Prostate gland (tissue), 2 donors: ENCODE data around the gene SLC26A11. TPM values are rescaled to one million over a fixed set of nuclear protein-coding genes. Genes with fewer than 3 reads are reported as not detected.
"Not testable (repeated sequence)": the region's sequence is repeated elsewhere in the genome, so short reads cannot be mapped to it uniquely, and the experiment has no call there.

Source experiments
- DNase-seq: peaks from one replicate; pipeline ENCODE4 v3.0.0-alpha.2; 2019; ENCODE audit warnings: low spot score
- H3K27ac ChIP-seq, 2 donors: fragments of 200-600 bp; sonication (generic); 2 replicates each; pipeline ENCODE4 v1.5.1; 2017 to 2019
- H3K27me3 ChIP-seq: fragments of 200-600 bp; sonication (generic); replicated peaks from 2 replicates; pipeline ENCODE4 v1.5.1; 2019; ENCODE audit not compliant: insufficient read depth
- H3K36me3 ChIP-seq, 2 donors: fragments of 200-600 bp; sonication (generic); 1 replicate in 1 of 2; 2 replicates in 1 of 2; pipeline versions ENCODE4 v1.5.1 to v1.8.1; 2017 to 2019
- H3K4me1 ChIP-seq: fragments of 200-600 bp; sonication (generic); replicated peaks from 2 replicates; pipeline ENCODE4 v1.5.1; 2019
- H3K4me3 ChIP-seq, 2 donors: fragments of 200-600 bp; sonication (generic); 2 replicates each; pipeline ENCODE4 v1.5.1; 2017 to 2019
- H3K9me3 ChIP-seq: fragments of 200-600 bp; sonication (generic); 2 replicates; pipeline ENCODE4 v1.5.1; 2017
- POLR2A ChIP-seq: fragments of 450-650 bp; IDR thresholded peaks from one replicate; pipeline ENCODE4 v1.6.1; 2016; ENCODE audit warnings: antibody characterized with exemption, mild to moderate bottlenecking
- POLR2AphosphoS5 ChIP-seq: sonication (generic); formaldehyde crosslinking; IDR thresholded peaks from one replicate; pipeline ENCODE4 v1.6.1; 2017; ENCODE audit warnings: antibody characterized with exemption
- WGBS: methylation state at CpG from one replicate; pipeline ENCODE4 v1.1.5; 2018; 5-methylcytosine and 5-hydroxymethylcytosine counted together
- intact Hi-C: fragments of 100-400 bp; cut with DNase I; formaldehyde crosslinking; loops from one replicate; pipeline ENCODE4 v1.14.2; 2022
- total RNA-seq, 2 donors: library from RNA; depleted of rRNA; stranded (reverse); fragments of >200 nt; gene quantifications; one replicate each; pipeline ENCODE4 v1.1.0, GENCODE V29; 2016
- TF ChIP-seq, protein P1 (sequence below), 4 experiments: fragments of 200-600 bp in 2 of 4; fragments of 450-650 bp in 2 of 4; sonication (generic) in 2 of 4; IDR thresholded peaks; 1 replicate in 3 of 4; 2 replicates in 1 of 4; pipeline ENCODE4 v1.5.1; 2016 to 2019; ENCODE audit warnings: antibody characterized with exemption in 4 of 4, mild to moderate bottlenecking in 2 of 4, moderate library complexity in 2 of 4

The SLC26A11 gene
- total RNA-seq, 2 donors from 2014 or later = 16.9 to 32.4 TPM

GRCh38 chr17:80295559-80295958, 75.3 kb downstream of the SLC26A11 start:
- intact Hi-C loops = no loop called here
- no peak for DNase-seq
- 97% methylated on average over 6 of the region's 6 CpGs for WGBS

DNA sequence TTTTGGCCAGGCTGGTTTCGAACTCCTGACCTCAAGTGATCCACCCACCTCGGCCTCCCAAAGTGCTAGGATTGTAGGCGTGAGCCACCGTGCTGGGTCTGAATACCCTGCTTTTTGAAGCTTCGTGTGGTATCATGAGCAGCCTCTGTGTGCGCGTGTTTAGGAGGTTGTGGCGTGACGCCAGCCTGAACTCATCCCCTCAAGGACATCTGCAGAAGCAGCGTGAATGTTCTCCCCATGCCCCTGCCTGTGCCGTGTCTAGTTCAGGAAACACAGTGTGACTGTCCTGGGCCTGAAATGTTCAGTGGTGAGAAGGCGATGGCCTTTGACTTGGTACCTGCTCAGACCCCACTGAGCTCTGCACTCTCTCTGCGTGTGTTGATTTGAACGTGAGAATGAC, 76.0 kb downstream of the SLC26A11 start:
- H3K4me3 ChIP-seq = no peak overlapping the region
- H3K27ac ChIP-seq = no peak overlapping the region
- H3K36me3 ChIP-seq = peaks cover 7 to 15% of the 10 kb centered on the region in 2 donors
- DNase-seq = no peak
- no peaks in the 10 kb centered on the region for H3K9me3 ChIP-seq
- intact Hi-C loops = no loop called here
- no peaks in the 10 kb centered on the region for H3K4me1 ChIP-seq
- WGBS = 86% methylated on average over 14 of the region's 14 CpGs
- H3K27me3 ChIP-seq = no peaks in the 10 kb centered on the region
- TF ChIP-seq POLR2AphosphoS5 (no peak), POLR2A (no peak)
- TF ChIP-seq, protein P1, sequence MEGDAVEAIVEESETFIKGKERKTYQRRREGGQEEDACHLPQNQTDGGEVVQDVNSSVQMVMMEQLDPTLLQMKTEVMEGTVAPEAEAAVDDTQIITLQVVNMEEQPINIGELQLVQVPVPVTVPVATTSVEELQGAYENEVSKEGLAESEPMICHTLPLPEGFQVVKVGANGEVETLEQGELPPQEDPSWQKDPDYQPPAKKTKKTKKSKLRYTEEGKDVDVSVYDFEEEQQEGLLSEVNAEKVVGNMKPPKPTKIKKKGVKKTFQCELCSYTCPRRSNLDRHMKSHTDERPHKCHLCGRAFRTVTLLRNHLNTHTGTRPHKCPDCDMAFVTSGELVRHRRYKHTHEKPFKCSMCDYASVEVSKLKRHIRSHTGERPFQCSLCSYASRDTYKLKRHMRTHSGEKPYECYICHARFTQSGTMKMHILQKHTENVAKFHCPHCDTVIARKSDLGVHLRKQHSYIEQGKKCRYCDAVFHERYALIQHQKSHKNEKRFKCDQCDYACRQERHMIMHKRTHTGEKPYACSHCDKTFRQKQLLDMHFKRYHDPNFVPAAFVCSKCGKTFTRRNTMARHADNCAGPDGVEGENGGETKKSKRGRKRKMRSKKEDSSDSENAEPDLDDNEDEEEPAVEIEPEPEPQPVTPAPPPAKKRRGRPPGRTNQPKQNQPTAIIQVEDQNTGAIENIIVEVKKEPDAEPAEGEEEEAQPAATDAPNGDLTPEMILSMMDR (IDR thresholded peaks at IDR 0.05) = no peak

More at GRCh38 chr17:80295559-80295958, 75.3 kb downstream of the SLC26A11 start:
- no peaks in the 10 kb centered on the region for H3K4me1 ChIP-seq
- TF ChIP-seq, protein P1 (IDR thresholded peaks at IDR 0.05) = no peak
- TF ChIP-seq POLR2A (no peak), POLR2AphosphoS5 (no peak)
- H3K27ac ChIP-seq = no peak overlapping the region
- no peaks in the 10 kb centered on the region for H3K27me3 ChIP-seq
- no peaks in the 10 kb centered on the region for H3K9me3 ChIP-seq
- no peak overlapping the region for H3K4me3 ChIP-seq
- peaks cover 7 to 15% of the 10 kb centered on the region in 2 donors for H3K36me3 ChIP-seq

DNA sequence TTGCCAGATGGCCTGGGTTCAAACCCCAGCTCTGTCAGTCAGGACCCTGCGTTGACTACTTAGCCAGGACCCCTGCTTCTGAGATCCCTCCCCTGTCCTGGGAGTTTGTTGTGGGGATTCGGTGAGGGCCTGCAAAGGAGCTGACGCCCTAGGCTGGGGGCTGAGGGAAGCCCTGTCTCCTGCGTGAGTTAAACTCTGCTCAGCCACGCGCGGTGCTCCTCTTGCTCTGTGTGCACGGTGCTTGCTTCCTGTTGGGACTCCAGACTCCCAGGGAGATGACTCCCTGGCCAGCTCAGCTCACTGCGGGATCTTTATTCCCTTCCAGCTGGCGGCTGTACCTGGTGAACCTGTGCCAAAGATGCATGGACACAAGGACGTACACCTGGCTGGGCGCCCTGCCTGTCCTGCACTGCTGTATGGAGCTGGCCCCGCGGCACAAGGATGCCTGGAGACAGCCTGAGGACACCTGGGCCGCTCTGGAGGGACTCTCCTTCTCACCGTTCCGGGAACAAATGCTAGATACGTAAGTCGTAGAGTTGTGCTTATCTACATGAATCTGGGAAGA, 77.9 kb downstream of the SLC26A11 start:
- no peaks in the 10 kb centered on the region for H3K9me3 ChIP-seq
- intact Hi-C loops = no loop called here
- peaks cover 3 to 15% of the 10 kb centered on the region in 2 donors for H3K36me3 ChIP-seq
- peak overlapping the region; percentile 12 to 15 for H3K27ac ChIP-seq
- H3K4me3 ChIP-seq = no peak overlapping the region
- WGBS = 67% methylated on average over 19 of the region's 19 CpGs
- TF ChIP-seq, protein P1 (IDR thresholded peaks at IDR 0.05) = no peak
- TF ChIP-seq POLR2AphosphoS5 (peak; percentile 67), POLR2A (no peak)
- DNase-seq = peak; percentile 82
- no peaks in the 10 kb centered on the region for H3K4me1 ChIP-seq
- H3K27me3 ChIP-seq = no peaks in the 10 kb centered on the region

- H3K27ac ChIP-seq, H3K27me3 ChIP-seq, H3K4me3 ChIP-seq, H3K9me3 ChIP-seq, intact Hi-C loops, H3K4me1 ChIP-seq, DNase-seq: not testable (repeated sequence)
- WGBS = 98% methylated on average over 4 of the region's 4 CpGs
- H3K36me3 ChIP-seq = peaks cover under 1 to 15% of the 10 kb centered on the region in 2 donors
These were observed 79.3 kb downstream of the SLC26A11 start for GRCh38 chr17:80299350-80300100.

DNA sequence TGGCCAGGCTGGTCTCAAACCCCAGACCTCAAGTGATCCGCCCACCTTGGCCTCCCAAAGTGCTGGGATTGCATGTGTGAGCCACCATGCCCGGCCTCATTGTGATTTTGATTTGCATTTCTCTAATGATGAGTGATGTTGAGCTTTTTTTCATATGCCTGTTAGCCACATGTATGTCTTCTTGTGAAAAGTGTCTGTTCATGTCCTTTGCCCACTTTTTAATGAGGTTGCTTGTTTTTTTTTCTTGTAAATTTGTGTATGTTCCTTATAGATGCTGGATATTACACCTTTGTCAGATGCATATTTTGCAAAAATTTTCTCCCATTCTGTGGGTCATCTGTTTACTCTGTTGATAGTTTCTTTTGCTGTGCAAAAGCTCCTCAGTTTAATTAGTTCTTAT, 80.5 kb downstream of the SLC26A11 start:
- H3K4me3 ChIP-seq, intact Hi-C loops, DNase-seq, H3K9me3 ChIP-seq, H3K4me1 ChIP-seq, H3K27ac ChIP-seq, H3K27me3 ChIP-seq: not testable (repeated sequence)
- peaks cover 0 to 10% of the 10 kb centered on the region in 2 donors for H3K36me3 ChIP-seq
- 88% methylated on average over 2 of the region's 2 CpGs for WGBS

Other genes starting within 250 kb of the SLC26A11 start
- gene TBC1D16, start 184.6 kb upstream of the SLC26A11 start, total RNA-seq = 10 to 100 TPM; 29.1 to 41.9 TPM
- gene CCDC40, start 183.8 kb upstream of the SLC26A11 start, total RNA-seq = 10 to 100 TPM; 11.8 to 19.7 TPM
- gene GAA, start 118.8 kb upstream of the SLC26A11 start, total RNA-seq = 100 to 1,000 TPM; 167 to 217 TPM
- gene EIF4A3, start 73.3 kb upstream of the SLC26A11 start, total RNA-seq = 10 to 100 TPM; 69.7 to 72.9 TPM
- 10 to 100 TPM; 10.2 to 27.3 TPM for gene CARD14, start 50.4 kb upstream of the SLC26A11 start, total RNA-seq
- gene SGSH, start 94 bp upstream of the SLC26A11 start, total RNA-seq = 10 to 100 TPM; 41.2 to 95.7 TPM
- gene RNF213, start 40.4 kb downstream of the SLC26A11 start, total RNA-seq = 100 to 1,000 TPM in 1 of 2 donors, 10 to 100 TPM in 1; 57.7 to 112 TPM
- 10 to 100 TPM; 17.0 to 36.9 TPM for gene ENDOV, start 194.7 kb downstream of the SLC26A11 start, total RNA-seq